ENCODE results near the gene DNAH12.

DNA sequence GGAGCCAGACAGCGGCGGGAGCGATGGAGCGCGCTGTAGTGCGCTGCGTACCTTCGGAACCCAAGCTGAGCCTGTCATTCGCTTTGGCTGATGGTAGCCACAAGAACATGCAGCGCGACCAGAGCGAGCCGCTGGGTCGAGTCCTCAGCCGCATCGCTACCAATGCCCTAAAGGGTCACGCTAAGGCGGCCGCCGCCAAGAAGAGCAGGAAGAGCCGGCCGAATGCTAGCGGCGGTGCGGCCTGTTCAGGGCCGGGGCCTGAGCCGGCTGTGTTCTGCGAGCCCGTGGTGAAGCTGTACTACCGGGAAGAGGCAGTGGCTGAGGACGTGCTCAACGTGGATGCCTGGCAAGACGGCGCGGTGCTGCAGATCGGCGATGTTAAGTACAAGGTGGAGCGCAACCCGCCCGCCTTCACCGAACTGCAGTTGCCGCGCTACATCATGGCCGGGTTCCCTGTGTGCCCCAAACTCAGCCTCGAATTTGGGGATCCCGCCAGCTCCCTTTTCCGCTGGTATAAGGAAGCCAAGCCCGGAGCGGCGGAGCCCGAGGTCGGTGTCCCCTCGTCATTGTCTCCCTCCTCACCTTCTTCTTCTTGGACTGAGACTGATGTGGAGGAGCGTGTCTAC, 12.4 kb upstream of the DNAH12 start:
- TF ChIP-seq, protein P1, sequence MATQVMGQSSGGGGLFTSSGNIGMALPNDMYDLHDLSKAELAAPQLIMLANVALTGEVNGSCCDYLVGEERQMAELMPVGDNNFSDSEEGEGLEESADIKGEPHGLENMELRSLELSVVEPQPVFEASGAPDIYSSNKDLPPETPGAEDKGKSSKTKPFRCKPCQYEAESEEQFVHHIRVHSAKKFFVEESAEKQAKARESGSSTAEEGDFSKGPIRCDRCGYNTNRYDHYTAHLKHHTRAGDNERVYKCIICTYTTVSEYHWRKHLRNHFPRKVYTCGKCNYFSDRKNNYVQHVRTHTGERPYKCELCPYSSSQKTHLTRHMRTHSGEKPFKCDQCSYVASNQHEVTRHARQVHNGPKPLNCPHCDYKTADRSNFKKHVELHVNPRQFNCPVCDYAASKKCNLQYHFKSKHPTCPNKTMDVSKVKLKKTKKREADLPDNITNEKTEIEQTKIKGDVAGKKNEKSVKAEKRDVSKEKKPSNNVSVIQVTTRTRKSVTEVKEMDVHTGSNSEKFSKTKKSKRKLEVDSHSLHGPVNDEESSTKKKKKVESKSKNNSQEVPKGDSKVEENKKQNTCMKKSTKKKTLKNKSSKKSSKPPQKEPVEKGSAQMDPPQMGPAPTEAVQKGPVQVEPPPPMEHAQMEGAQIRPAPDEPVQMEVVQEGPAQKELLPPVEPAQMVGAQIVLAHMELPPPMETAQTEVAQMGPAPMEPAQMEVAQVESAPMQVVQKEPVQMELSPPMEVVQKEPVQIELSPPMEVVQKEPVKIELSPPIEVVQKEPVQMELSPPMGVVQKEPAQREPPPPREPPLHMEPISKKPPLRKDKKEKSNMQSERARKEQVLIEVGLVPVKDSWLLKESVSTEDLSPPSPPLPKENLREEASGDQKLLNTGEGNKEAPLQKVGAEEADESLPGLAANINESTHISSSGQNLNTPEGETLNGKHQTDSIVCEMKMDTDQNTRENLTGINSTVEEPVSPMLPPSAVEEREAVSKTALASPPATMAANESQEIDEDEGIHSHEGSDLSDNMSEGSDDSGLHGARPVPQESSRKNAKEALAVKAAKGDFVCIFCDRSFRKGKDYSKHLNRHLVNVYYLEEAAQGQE (IDR thresholded peaks at IDR 0.05; ENCODE audit: unreplicated experiment), result no peak
- no peak for TF ChIP-seq CTCF (conservative IDR thresholded peaks at IDR 0.05; ENCODE audit: low read depth in 2 of 2)

Data from GM23338 (cell line).